NT2/D1 (cell line): ENCODE results near the gene SLC6A9.

ENCODE experiments used
- DNase-seq: peaks from one replicate; pipeline ENCODE4 v3.0.0-alpha.2; 2011; ENCODE audit warnings: low read depth, low spot score
- H3K27me3 ChIP-seq: 2 replicates; pipeline ENCODE4 v1.6.0; 2011; ENCODE audit warnings: mild to moderate bottlenecking; ENCODE audit not compliant: insufficient read length, insufficient read depth
- H3K36me3 ChIP-seq: 2 replicates; pipeline ENCODE4 v1.6.1; 2011; ENCODE audit warnings: mild to moderate bottlenecking, low read length, mixed read lengths; ENCODE audit not compliant: insufficient read depth, insufficient read length
- H3K4me1 ChIP-seq: 2 replicates; pipeline ENCODE4 v1.5.1; 2011; ENCODE audit not compliant: insufficient read depth, insufficient read length
- H3K4me3 ChIP-seq: 2 replicates; pipeline ENCODE4 v1.5.1; 2011; ENCODE audit warnings: low read depth; ENCODE audit not compliant: insufficient read length
- H3K9ac ChIP-seq: 2 replicates; pipeline ENCODE4 v1.6.0; 2011; ENCODE audit warnings: low read depth; ENCODE audit not compliant: insufficient read length
- H3K9me3 ChIP-seq: 2 replicates; pipeline ENCODE4 v1.5.1; 2011; ENCODE audit warnings: mild to moderate bottlenecking, low read length; ENCODE audit not compliant: insufficient read depth
- SUZ12 ChIP-seq: IDR thresholded peaks from 2 replicates; pipeline ENCODE4 v1.6.1; 2011; ENCODE audit not compliant: insufficient read length, insufficient read depth; ENCODE audit errors: extremely low read depth
- YY1 ChIP-seq: IDR thresholded peaks from 2 replicates; pipeline ENCODE4 v1.6.1; 2011; ENCODE audit not compliant: insufficient read length, insufficient read depth
- ZNF274 ChIP-seq: IDR thresholded peaks from 2 replicates; pipeline ENCODE4 v1.6.1; 2011; ENCODE audit warnings: mild to moderate bottlenecking, low read depth, low read length

Gene SLC6A9

DNA sequence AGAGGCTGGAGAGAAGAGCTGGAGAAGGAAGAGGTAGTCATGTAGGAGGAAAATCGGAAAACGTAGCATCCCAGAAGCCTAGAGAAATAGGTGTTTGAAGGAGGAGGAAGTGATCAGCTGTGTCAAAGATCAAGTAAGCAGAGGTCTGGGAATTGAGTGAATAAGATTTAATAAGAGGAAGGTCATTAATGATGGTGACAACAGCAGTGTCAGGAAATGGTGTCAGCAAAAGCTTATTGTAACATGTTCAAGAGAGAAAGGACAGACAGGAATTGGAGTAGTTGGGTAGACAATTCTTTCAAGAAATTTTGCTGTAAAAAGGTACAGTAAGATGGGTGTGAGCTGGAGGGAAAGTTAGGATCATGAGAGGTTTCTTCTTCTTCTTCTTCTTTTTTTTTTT lies 41.6 kb upstream of the SLC6A9 start:
- Histone ChIP-seq H3K9me3 (no peaks in the 10 kb centered on the region), H3K4me1 (peaks cover 5% of the 10 kb centered on the region), H3K4me3 (no peak overlapping the region), H3K27me3 (peaks cover 3% of the 10 kb centered on the region), H3K9ac (no peak overlapping the region), H3K36me3 (no peaks in the 10 kb centered on the region)
- TF ChIP-seq ZNF274 (no peak), YY1 (no peak), SUZ12 (no peak)
- DNase-seq, result no peak

- H3K4me1 ChIP-seq, result peaks cover 5% of the 10 kb centered on the region
- no peak for DNase-seq
These were observed 40.9 kb upstream of the SLC6A9 start for GRCh38 chr1:44072204-44072603.

GRCh38 chr1:44071461-44071860 lies 40.2 kb upstream of the SLC6A9 start:
- H3K36me3 ChIP-seq, result no peaks in the 10 kb centered on the region
- H3K4me3 ChIP-seq, result no peak overlapping the region
- no peaks in the 10 kb centered on the region for H3K9me3 ChIP-seq
- no peak for DNase-seq
- H3K27me3 ChIP-seq, result peaks cover 3% of the 10 kb centered on the region
- TF ChIP-seq SUZ12, result no peak
- no peak for TF ChIP-seq ZNF274
- no peak for TF ChIP-seq YY1
- peaks cover 5% of the 10 kb centered on the region for H3K4me1 ChIP-seq
- no peak overlapping the region for H3K9ac ChIP-seq

More at GRCh38 chr1:44072204-44072603, 40.9 kb upstream of the SLC6A9 start:
- H3K27me3 ChIP-seq, result peaks cover 3% of the 10 kb centered on the region
- no peaks in the 10 kb centered on the region for H3K36me3 ChIP-seq
- TF ChIP-seq ZNF274 (no peak), SUZ12 (no peak)
- H3K4me3 ChIP-seq, result no peak overlapping the region
- no peaks in the 10 kb centered on the region for H3K9me3 ChIP-seq
- H3K9ac ChIP-seq, result no peak overlapping the region

DNA sequence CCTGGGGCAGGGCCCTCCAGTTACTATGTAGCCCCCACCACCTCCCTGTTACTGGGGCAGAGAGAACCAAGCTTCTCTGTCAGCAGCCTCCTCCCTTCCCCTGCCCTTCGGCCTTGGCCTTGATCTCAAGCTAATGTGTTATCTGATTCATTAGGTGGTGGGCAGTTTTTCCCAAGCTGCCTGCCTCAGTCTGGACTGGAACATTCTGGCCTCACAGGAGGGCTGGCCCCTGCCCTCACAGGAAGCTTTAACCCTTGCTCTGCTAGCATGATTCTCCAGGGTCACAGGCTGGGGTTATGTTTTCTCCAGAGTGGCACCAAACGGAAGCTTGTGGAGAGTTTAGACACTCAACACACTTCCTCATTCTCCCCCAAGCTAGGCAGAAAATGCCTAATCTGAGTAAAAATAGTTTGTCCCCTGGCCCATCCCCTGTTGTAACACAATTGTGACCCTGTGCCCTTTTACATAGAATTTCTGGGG lies 37.2 kb upstream of the SLC6A9 start:
- DNase-seq, result no peak

DNA sequence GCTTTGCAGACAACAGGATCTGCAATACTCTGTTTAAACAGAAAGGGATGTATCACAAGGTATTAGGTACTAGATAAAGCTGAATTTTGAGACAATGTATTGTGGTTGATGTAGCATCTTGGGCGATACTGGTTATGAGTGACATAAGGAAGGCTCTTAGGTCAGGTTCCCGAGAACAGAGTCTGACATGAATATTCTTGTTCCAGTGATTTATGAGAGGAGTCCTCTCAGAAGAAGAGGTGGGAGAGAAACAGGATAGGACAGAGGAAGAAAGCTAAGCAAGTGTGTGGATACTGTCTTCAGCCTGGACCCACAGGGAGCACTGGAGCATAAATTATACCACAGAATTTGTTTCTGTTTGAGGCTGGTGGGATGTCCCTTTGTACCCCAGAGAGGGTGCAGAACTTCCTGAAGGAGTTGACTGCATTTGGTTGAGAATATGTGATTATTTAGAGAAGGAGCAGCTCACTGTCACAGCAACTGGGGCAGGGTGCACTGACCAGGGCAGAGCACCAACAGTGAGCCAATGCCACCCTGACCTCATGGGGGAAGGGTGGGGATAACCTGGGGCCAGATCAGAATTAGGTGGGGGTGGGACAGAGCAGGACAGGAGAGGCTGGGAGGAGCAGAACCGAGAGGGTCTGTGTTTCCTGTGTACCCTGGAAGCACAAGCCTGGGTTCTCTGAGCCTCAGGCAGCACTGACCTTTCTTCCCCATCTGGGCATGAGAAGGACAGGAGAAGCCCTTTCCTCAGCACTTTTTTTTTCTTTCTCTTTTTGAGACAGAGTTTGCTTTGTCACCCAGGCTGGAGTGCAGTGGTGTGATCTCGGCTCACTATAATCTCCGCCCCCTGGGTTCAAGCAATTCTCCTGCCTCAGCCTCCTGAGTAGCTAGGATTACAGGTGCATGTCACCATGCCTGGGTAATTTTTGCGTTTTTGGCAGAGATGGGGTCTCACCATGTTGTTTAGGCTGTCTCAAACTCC lies 36.3 kb upstream of the SLC6A9 start:
- Histone ChIP-seq H3K36me3 (no peaks in the 10 kb centered on the region), H3K9me3 (no peaks in the 10 kb centered on the region), H3K4me1 (peaks cover 5% of the 10 kb centered on the region), H3K27me3 (no peaks in the 10 kb centered on the region), H3K4me3 (no peak overlapping the region), H3K9ac (no peak overlapping the region)
- TF ChIP-seq ZNF274 (no peak), YY1 (no peak), SUZ12 (no peak)
- DNase-seq, result no peak

More for the DNA sequence above, 37.2 kb upstream of the SLC6A9 start:
- H3K27me3 ChIP-seq, result no peaks in the 10 kb centered on the region
- no peaks in the 10 kb centered on the region for H3K9me3 ChIP-seq
- H3K9ac ChIP-seq, result no peak overlapping the region
- H3K36me3 ChIP-seq, result no peaks in the 10 kb centered on the region
- peaks cover 5% of the 10 kb centered on the region for H3K4me1 ChIP-seq
- H3K4me3 ChIP-seq, result no peak overlapping the region
- TF ChIP-seq ZNF274 (no peak), SUZ12 (no peak), YY1 (no peak)

- H3K27me3 ChIP-seq, result no peaks in the 10 kb centered on the region
- H3K4me3 ChIP-seq, result no peak overlapping the region
- no peak for DNase-seq
- no peaks in the 10 kb centered on the region for H3K9me3 ChIP-seq
- TF ChIP-seq YY1, result no peak
- TF ChIP-seq ZNF274, result no peak
- TF ChIP-seq SUZ12, result no peak
- no peaks in the 10 kb centered on the region for H3K36me3 ChIP-seq
- H3K9ac ChIP-seq, result no peak overlapping the region
- H3K4me1 ChIP-seq, result no peaks in the 10 kb centered on the region
These were observed 31.5 kb upstream of the SLC6A9 start for GRCh38 chr1:44062656-44063179.

GRCh38 chr1:44061857-44062256 lies 30.6 kb upstream of the SLC6A9 start:
- Histone ChIP-seq H3K36me3 (no peaks in the 10 kb centered on the region), H3K4me1 (no peaks in the 10 kb centered on the region), H3K27me3 (no peaks in the 10 kb centered on the region), H3K9ac (no peak overlapping the region), H3K9me3 (no peaks in the 10 kb centered on the region), H3K4me3 (no peak overlapping the region)
- no peak for TF ChIP-seq ZNF274
- no peak for TF ChIP-seq YY1
- no peak for TF ChIP-seq SUZ12
- DNase-seq, result no peak
